Astrocyte (in vitro differentiated cells and primary cell): Measurements from ENCODE around the gene ANKRD1.
"Not testable (repeated sequence)": the region's sequence is repeated elsewhere in the genome, so short reads cannot be mapped to it uniquely, and the experiment has no call there.

ENCODE experiments used
- EZH2 ChIP-seq: IDR thresholded peaks from 2 replicates; pipeline ENCODE4 v1.6.1; 2012; ENCODE audit warnings: mild to moderate bottlenecking, low read length, inconsistent platforms; ENCODE audit not compliant: insufficient read depth
- TF ChIP-seq, protein P1 (sequence below): IDR thresholded peaks from 2 replicates; pipeline ENCODE4 v1.5.1; 2011; ENCODE audit warnings: low read depth, mild to moderate bottlenecking, inconsistent platforms, low read length, moderate library complexity; ENCODE audit not compliant: insufficient read depth

DNA sequence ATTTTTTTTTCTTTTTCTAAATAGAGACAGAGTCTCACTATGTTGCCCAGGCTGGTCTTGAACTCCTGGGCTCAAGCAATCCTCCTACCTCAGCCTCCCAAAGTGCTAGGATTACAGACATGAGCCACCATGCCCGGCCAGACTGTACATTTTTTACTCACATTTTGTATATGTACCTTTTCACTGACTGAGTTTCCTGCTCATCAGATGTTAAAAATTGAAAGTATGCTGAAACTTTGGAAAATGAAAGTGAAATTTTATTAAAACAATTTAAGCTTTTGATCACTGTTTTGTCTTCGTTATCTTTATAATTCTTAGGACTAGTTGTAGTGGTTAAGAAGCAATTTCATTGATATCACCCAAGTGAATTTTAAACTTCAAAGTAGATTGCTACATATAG is 24.0 kb downstream of the ANKRD1 start:
- TF ChIP-seq, protein P1, sequence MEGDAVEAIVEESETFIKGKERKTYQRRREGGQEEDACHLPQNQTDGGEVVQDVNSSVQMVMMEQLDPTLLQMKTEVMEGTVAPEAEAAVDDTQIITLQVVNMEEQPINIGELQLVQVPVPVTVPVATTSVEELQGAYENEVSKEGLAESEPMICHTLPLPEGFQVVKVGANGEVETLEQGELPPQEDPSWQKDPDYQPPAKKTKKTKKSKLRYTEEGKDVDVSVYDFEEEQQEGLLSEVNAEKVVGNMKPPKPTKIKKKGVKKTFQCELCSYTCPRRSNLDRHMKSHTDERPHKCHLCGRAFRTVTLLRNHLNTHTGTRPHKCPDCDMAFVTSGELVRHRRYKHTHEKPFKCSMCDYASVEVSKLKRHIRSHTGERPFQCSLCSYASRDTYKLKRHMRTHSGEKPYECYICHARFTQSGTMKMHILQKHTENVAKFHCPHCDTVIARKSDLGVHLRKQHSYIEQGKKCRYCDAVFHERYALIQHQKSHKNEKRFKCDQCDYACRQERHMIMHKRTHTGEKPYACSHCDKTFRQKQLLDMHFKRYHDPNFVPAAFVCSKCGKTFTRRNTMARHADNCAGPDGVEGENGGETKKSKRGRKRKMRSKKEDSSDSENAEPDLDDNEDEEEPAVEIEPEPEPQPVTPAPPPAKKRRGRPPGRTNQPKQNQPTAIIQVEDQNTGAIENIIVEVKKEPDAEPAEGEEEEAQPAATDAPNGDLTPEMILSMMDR = not testable (repeated sequence)
- TF ChIP-seq EZH2 = not testable (repeated sequence)
